Activated CD8-positive, alpha-beta memory T cell treated with anti-CD3 and anti-CD28 coated beads, Interleukin-2, amount 50 U/mL, for 1 hour (primary cell): ENCODE data around the gene TWIST2.

Experiments
- DNase-seq: peaks from one replicate; pipeline ENCODE4 v3.0.0-alpha.2; 2020; ENCODE audit errors: extremely low read depth

TWIST2 gene

GRCh38 chr2:238856713-238857567 is 9.1 kb downstream of the TWIST2 start:
- DNase-seq: no peak

DNA sequence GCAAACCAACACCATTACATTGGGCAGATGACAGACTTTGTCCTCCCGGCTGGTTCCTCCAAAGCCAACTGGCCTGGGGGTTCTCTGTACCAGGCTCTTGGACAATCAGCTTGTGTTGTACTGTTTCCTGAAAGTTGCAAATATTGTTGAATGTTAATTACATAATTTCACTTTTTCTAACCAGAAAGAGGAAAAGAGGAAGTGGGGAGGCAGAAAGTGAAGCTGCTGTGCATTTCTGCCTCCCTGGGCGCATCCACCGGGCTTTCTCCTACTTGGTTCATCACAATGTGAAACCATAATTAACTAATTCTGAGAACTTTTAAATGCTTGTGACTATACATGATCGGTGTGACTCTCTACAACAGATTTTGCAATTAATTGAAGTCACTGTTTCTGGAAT is 10.1 kb downstream of the TWIST2 start:
- DNase-seq: no peak

GRCh38 chr2:238859636-238860347 is 11.9 kb downstream of the TWIST2 start:
- DNase-seq: no peak

GRCh38 chr2:238861013-238861730 is 13.3 kb downstream of the TWIST2 start:
- DNase-seq: no peak

GRCh38 chr2:238861766-238862315 is 14.0 kb downstream of the TWIST2 start:
- DNase-seq: no peak

- no peak for DNase-seq
Measured at GRCh38 chr2:238862701-238863100, 14.8 kb downstream of the TWIST2 start.

GRCh38 chr2:238863231-238863630 is 15.3 kb downstream of the TWIST2 start:
- DNase-seq: no peak

- DNase-seq: no peak
Measured at GRCh38 chr2:238863749-238864206, 15.9 kb downstream of the TWIST2 start.

- DNase-seq: no peak
Measured at GRCh38 chr2:238864207-238865014, 16.5 kb downstream of the TWIST2 start.

- no peak for DNase-seq
Measured at GRCh38 chr2:238865015-238865719, 17.3 kb downstream of the TWIST2 start.

- no peak for DNase-seq
Measured at GRCh38 chr2:238865744-238866355, 18.0 kb downstream of the TWIST2 start.

- DNase-seq: no peak
Measured at GRCh38 chr2:238866656-238867277, 18.9 kb downstream of the TWIST2 start.

DNA sequence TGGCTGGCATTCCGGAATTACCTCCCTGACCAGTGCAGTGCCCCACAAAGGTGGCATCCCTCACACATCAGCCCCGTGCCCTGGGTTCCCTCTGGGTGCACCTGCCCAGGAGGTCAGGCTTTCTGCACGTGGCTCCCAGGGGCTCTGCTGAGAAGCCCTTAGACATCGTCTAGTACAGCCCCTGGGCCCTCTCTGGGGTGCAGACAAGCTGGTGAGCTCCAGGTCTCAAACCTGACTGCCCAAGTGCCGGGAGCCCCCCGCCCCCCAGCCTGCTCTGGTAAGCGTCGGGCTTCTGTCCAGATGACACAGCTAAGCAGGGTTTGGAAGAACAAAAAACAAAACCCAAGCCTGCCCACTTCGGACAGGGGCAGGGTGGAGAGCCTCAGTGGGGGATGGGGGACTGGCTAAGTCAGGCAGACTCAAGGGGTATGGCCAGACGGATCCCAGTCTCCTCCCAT is 20.2 kb downstream of the TWIST2 start:
- DNase-seq: no peak

DNA sequence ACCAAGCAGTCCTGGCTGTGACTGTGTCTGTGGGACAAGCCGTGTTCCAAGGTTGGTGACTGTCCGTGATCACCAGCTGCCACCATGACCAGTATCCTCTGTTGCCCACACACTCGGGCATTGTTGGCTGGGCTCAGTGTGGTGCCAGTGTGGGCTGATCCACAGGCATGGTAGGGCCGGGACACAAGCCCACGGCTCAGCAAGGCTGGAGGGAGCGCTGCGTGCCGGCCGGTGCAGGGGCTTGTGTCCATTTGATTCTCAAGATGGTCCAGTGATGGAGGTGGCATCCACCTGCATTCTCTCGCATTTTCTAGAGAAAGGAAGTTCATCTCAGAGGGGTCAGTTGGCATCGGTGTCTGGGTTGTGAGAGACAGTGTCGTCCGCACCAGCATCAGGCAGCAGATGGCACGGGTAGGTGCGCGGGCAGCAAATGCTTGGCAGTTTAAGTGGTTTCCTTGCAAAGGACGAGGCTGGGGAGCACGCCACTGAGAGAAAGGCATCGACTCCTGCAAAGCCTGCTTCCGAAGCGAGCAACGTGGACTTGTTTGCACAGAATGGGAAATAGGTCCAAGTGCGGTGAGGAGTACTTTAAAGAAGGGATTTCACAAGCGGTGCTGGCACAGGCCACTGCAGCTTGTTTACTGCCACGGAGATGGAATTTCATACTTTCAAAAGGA is 20.9 kb downstream of the TWIST2 start:
- no peak for DNase-seq

GRCh38 chr2:238869293-238870124 is 21.6 kb downstream of the TWIST2 start:
- no peak for DNase-seq

DNA sequence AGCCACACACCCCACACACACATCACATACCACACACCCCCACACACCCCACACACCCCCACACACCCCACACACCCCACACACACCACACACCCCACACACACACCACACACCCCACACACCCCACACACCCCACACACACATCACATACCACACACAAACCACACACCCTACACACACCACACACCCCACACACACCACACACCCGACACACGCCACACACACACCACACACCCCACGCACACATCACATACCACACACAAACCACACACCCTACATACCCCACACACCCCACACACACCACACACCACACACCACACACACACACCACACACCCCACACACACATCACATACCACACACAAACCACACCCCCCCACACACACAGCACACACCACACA is 22.4 kb downstream of the TWIST2 start:
- DNase-seq: no peak

DNA sequence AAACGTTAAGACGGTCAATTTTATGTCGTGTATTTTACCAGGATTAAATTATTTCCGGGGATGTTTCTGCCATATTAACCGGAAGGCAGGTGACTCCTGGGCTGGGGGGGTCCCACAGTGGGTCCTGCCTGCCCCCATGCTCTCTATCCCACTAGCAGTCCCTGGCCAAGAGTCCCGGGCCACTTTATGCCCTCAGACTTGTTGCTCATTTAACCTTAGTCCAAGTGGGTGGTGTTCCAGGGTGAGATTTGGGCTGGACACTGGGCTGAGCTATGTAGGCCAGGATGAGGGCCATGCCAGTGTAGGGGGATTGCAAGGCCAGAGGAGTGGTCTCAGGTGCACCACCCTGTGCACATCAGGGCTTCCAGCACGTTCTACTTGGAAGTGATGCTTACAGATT is 24.1 kb downstream of the TWIST2 start:
- DNase-seq: no peak
